Endodermal cell (in vitro differentiated cells): ENCODE results near the gene NAPB. TPM values are rescaled to one million over a fixed set of nuclear protein-coding genes. Genes with fewer than 3 reads are reported as not detected.
A peak's percentile ranks its signal among the peaks of the same experiment; 100 is the strongest.

ENCODE experiments used
- DNase-seq: peaks from one replicate; pipeline ENCODE4 v3.0.0-alpha.2; 2017
- H3K27ac ChIP-seq: 2 replicates; pipeline ENCODE4 v1.5.1; 2013; ENCODE audit warnings: mild to moderate bottlenecking, low read depth, low read length, moderate library complexity
- H3K27me3 ChIP-seq: 2 replicates; pipeline ENCODE4 v1.6.1; 2013; ENCODE audit warnings: mild to moderate bottlenecking, low read length, moderate library complexity; ENCODE audit not compliant: insufficient read depth, control insufficient read depth, poor library complexity, severe bottlenecking
- H3K36me3 ChIP-seq: 2 replicates; pipeline ENCODE4 v1.7.0; 2013; ENCODE audit warnings: mild to moderate bottlenecking, low read length, moderate library complexity; ENCODE audit not compliant: control insufficient read depth, insufficient read depth
- H3K4me1 ChIP-seq: one replicate; pipeline ENCODE4 v1.7.0; 2013; ENCODE audit warnings: low read length; ENCODE audit not compliant: control insufficient read depth, insufficient read depth
- H3K4me3 ChIP-seq: 2 replicates; pipeline ENCODE4 v1.5.1; 2013; ENCODE audit warnings: mild to moderate bottlenecking, low read length, moderate library complexity
- H3K9ac ChIP-seq: 2 replicates; pipeline ENCODE4 v1.6.1; 2013; ENCODE audit warnings: mild to moderate bottlenecking, low read length, moderate library complexity; ENCODE audit not compliant: poor library complexity, severe bottlenecking; ENCODE audit errors: extremely low read depth
- H3K9me3 ChIP-seq: 2 replicates; pipeline ENCODE4 v1.6.1; 2013; ENCODE audit warnings: mild to moderate bottlenecking, low read length, moderate library complexity; ENCODE audit not compliant: control insufficient read depth
- H3K27ac Mint-ChIP-seq: 2 replicates; pipeline ENCODE4 v1.8.0; 2020; ENCODE audit warnings: mixed read lengths
- H3K27me3 Mint-ChIP-seq: 2 replicates; pipeline ENCODE4 v1.8.0; 2021; ENCODE audit warnings: mild to moderate bottlenecking, mixed read lengths; ENCODE audit not compliant: insufficient read depth
- H3K36me3 Mint-ChIP-seq: 2 replicates; pipeline ENCODE4 v1.8.0; 2020; ENCODE audit warnings: low read depth, mixed read lengths
- H3K4me1 Mint-ChIP-seq: 2 replicates; pipeline ENCODE4 v1.8.0; 2020; ENCODE audit warnings: mixed read lengths
- H3K4me3 Mint-ChIP-seq: 2 replicates; pipeline ENCODE4 v1.8.0; 2020; ENCODE audit warnings: mild to moderate bottlenecking, moderate library complexity, mixed read lengths
- H3K9me3 Mint-ChIP-seq: 2 replicates; pipeline ENCODE4 v1.8.0; 2020; ENCODE audit warnings: mild to moderate bottlenecking, mixed read lengths
- WGBS, 2 experiments: methylation state at CpG; one replicate each; pipeline versions ENCODE4 v1.1.5 to v1.1.7; 2013; ENCODE audit warnings: missing lambda C conversion rate in 2 of 2, mixed read lengths in 1 of 2; ENCODE audit not compliant: insufficient coverage in 1 of 2, insufficient read length in 1 of 2; 5-methylcytosine and 5-hydroxymethylcytosine counted together
- total RNA-seq, 2 donors: library from RNA; stranded (reverse); fragmentation: NEBNext Ultra II Directional in 1 of 2; extraction: Animal tissue kit (Norgen Biotek cat#: 25700) in 1 of 2; gene quantifications; 2 replicates in 1 of 2; 3 replicates in 1 of 2; pipeline ENCODE4 v1.2.1, GENCODE V29; 2021
- TF ChIP-seq, protein P1 (sequence below): fragments of 200-600 bp; sonication (generic); conservative IDR thresholded peaks from 2 replicates; pipeline ENCODE4 v1.5.0; 2021; ENCODE audit warnings: antibody characterized with exemption, mild to moderate bottlenecking

Gene NAPB
- total RNA-seq, 2 donors from 2014 or later = 15.7 to 16.5 TPM

- H3K4me1 ChIP-seq = no peaks in the 10 kb centered on the region
- H3K36me3 Mint-ChIP-seq = no peaks in the 10 kb centered on the region
- H3K27me3 Mint-ChIP-seq = no peaks in the 10 kb centered on the region
- no peaks in the 10 kb centered on the region for H3K9me3 ChIP-seq
- no peak overlapping the region for H3K27ac ChIP-seq
- H3K9ac ChIP-seq = no peak overlapping the region
- H3K4me1 Mint-ChIP-seq = peaks cover 4% of the 10 kb centered on the region
- H3K27me3 ChIP-seq = no peaks in the 10 kb centered on the region
- peak; percentile 18 for DNase-seq
- H3K4me3 ChIP-seq = no peak overlapping the region
- H3K27ac Mint-ChIP-seq = no peak overlapping the region
- TF ChIP-seq, protein P1, sequence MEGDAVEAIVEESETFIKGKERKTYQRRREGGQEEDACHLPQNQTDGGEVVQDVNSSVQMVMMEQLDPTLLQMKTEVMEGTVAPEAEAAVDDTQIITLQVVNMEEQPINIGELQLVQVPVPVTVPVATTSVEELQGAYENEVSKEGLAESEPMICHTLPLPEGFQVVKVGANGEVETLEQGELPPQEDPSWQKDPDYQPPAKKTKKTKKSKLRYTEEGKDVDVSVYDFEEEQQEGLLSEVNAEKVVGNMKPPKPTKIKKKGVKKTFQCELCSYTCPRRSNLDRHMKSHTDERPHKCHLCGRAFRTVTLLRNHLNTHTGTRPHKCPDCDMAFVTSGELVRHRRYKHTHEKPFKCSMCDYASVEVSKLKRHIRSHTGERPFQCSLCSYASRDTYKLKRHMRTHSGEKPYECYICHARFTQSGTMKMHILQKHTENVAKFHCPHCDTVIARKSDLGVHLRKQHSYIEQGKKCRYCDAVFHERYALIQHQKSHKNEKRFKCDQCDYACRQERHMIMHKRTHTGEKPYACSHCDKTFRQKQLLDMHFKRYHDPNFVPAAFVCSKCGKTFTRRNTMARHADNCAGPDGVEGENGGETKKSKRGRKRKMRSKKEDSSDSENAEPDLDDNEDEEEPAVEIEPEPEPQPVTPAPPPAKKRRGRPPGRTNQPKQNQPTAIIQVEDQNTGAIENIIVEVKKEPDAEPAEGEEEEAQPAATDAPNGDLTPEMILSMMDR = no peak
- no peaks in the 10 kb centered on the region for H3K9me3 Mint-ChIP-seq
- H3K36me3 ChIP-seq = no peaks in the 10 kb centered on the region
- H3K4me3 Mint-ChIP-seq = no peak overlapping the region
- 90 to 91% methylated on average over 6 to 7 of the region's 7 CpGs for WGBS, 2 experiments
Measured at GRCh38 chr20:23434521-23435313, 13.4 kb upstream of the NAPB start.

DNA sequence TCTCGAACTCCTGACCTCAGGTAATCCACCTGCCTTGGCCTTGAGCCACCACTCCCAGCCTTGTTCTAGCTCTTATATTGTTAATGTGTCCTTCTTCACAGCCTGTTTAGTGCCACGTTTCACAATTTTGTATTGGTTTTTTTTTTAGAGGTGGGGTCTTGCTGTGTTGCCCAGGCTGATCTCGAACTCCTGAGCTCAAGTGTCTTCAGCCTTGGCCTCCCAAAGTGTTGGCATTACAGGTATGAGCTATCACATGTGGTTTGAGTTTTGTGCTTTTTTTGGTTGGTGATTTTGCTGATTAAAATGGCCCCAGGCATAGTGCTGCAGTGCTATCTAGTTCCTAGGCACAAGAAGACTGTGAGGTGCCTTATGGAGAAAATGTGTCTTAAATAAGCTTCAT, 12.3 kb upstream of the NAPB start:
- no peaks in the 10 kb centered on the region for H3K36me3 ChIP-seq
- H3K9ac ChIP-seq = no peak overlapping the region
- H3K9me3 ChIP-seq = no peaks in the 10 kb centered on the region
- Mint-ChIP-seq H3K36me3 (no peaks in the 10 kb centered on the region), H3K4me3 (no peak overlapping the region), H3K27me3 (no peaks in the 10 kb centered on the region), H3K9me3 (no peaks in the 10 kb centered on the region), H3K27ac (no peak overlapping the region), H3K4me1 (peaks cover 4% of the 10 kb centered on the region)
- TF ChIP-seq, protein P1 = no peak
- no peaks in the 10 kb centered on the region for H3K4me1 ChIP-seq
- 88 to 91% methylated on average over 2 to 3 of the region's 3 CpGs for WGBS, 2 experiments
- no peak overlapping the region for H3K4me3 ChIP-seq
- no peaks in the 10 kb centered on the region for H3K27me3 ChIP-seq
- H3K27ac ChIP-seq = no peak overlapping the region
- no peak for DNase-seq

DNA sequence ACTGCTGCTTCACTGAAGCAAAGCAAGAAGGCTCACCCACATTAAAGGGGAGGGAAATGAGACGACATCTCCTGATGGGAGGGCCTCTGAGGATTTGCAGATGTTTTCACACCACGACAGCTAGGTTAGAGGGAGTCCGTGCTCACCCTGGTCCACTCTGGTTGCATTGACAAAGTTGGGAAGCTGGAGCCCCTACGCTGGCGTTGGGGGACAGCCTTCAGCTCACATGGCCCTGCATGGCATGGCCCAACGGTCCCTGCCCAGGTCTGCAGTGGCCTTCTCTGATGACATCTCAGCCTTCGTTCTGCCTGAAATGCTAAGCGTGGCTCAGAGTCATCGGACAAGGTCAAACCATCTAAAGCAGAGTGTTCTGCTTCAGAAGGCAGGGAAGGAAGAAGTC, 3.8 kb upstream of the NAPB start:
- Histone ChIP-seq H3K9me3 (no peaks in the 10 kb centered on the region), H3K4me3 (no peak overlapping the region), H3K9ac (no peak overlapping the region), H3K27me3 (no peaks in the 10 kb centered on the region), H3K27ac (no peak overlapping the region), H3K4me1 (no peaks in the 10 kb centered on the region), H3K36me3 (no peaks in the 10 kb centered on the region)
- DNase-seq = no peak
- Mint-ChIP-seq H3K27me3 (no peaks in the 10 kb centered on the region), H3K9me3 (peaks cover 3% of the 10 kb centered on the region), H3K36me3 (no peaks in the 10 kb centered on the region), H3K27ac (no peak overlapping the region), H3K4me3 (no peak overlapping the region), H3K4me1 (peaks cover 3% of the 10 kb centered on the region)
- TF ChIP-seq, protein P1 = no peak
- WGBS, 2 experiments = 88 to 91% methylated on average over 6 to 9 of the region's 9 CpGs
